HFFc6 (cell line): ENCODE data around the gene MALRD1. TPM values are rescaled to one million over a fixed set of nuclear protein-coding genes. Genes with fewer than 3 reads are reported as not detected.

Experiments used
- DNase-seq: peaks from one replicate; pipeline ENCODE4 v3.0.0-alpha.2; 2018
- H3K27ac Mint-ChIP-seq: 2 replicates; pipeline ENCODE4 v1.8.0; 2020; ENCODE audit warnings: mild to moderate bottlenecking, mixed read lengths
- H3K27me3 Mint-ChIP-seq: 2 replicates; pipeline ENCODE4 v1.8.0; 2021; ENCODE audit warnings: mild to moderate bottlenecking, moderate library complexity, mixed read lengths; ENCODE audit not compliant: insufficient read depth
- H3K36me3 Mint-ChIP-seq: 2 replicates; pipeline ENCODE4 v1.8.0; 2021; ENCODE audit warnings: low read depth, mixed read lengths
- H3K4me1 Mint-ChIP-seq: 2 replicates; pipeline ENCODE4 v1.8.0; 2020; ENCODE audit warnings: low read depth, mixed read lengths
- H3K4me3 Mint-ChIP-seq: 2 replicates; pipeline ENCODE4 v1.8.0; 2020; ENCODE audit warnings: mild to moderate bottlenecking, moderate library complexity, mixed read lengths
- H3K9me3 Mint-ChIP-seq: 2 replicates; pipeline ENCODE4 v1.8.0; 2020; ENCODE audit warnings: mild to moderate bottlenecking, mixed read lengths
- total RNA-seq, 6 experiments: library from RNA; stranded (reverse); fragmentation: NEBNext Ultra II Directional; extraction: Animal tissue kit (Norgen Biotek cat#: 25700); gene quantifications; 2 replicates in 1 of 6; 3 replicates in 5 of 6; pipeline ENCODE4 v1.2.3, GENCODE V29; 2021
- TF ChIP-seq, protein P1 (sequence below): fragments of 200-600 bp; sonication (generic); IDR thresholded peaks from 2 replicates; pipeline ENCODE4 v1.5.0; 2021; ENCODE audit warnings: antibody characterized with exemption, mild to moderate bottlenecking

The MALRD1 gene
- total RNA-seq, 6 experiments from 2014 or later = not detected

DNA sequence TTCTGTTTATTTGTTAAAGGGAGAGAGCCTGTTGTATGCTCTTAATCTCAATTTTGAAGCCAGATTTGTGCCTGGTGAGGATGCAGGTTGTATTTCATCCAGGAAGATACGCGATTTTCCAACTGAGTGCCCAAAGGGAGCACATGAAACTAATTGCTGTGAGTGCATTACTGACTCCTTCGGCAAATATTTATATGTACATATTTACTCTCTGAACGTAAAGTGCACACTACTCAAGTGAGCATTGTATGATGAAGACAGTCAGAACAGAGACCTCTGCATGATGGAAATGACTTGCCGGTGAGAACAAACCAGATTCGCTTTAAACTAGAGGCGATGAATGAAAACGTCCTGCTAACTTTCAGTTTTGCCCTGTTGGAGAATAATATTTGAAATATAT, 130.1 kb downstream of the MALRD1 start:
- Mint-ChIP-seq H3K4me3 (peak overlapping the region; percentile 13; the same call in 1 of the 2 replicates), H3K4me1 (no peaks in the 10 kb centered on the region), H3K27ac (no peak overlapping the region), H3K36me3 (no peaks in the 10 kb centered on the region), H3K27me3 (no peaks in the 10 kb centered on the region; the same call in 1 of the 2 replicates), H3K9me3 (peaks cover 32% of the 10 kb centered on the region)
- TF ChIP-seq, protein P1, sequence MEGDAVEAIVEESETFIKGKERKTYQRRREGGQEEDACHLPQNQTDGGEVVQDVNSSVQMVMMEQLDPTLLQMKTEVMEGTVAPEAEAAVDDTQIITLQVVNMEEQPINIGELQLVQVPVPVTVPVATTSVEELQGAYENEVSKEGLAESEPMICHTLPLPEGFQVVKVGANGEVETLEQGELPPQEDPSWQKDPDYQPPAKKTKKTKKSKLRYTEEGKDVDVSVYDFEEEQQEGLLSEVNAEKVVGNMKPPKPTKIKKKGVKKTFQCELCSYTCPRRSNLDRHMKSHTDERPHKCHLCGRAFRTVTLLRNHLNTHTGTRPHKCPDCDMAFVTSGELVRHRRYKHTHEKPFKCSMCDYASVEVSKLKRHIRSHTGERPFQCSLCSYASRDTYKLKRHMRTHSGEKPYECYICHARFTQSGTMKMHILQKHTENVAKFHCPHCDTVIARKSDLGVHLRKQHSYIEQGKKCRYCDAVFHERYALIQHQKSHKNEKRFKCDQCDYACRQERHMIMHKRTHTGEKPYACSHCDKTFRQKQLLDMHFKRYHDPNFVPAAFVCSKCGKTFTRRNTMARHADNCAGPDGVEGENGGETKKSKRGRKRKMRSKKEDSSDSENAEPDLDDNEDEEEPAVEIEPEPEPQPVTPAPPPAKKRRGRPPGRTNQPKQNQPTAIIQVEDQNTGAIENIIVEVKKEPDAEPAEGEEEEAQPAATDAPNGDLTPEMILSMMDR = no peak
- no peak for DNase-seq

DNA sequence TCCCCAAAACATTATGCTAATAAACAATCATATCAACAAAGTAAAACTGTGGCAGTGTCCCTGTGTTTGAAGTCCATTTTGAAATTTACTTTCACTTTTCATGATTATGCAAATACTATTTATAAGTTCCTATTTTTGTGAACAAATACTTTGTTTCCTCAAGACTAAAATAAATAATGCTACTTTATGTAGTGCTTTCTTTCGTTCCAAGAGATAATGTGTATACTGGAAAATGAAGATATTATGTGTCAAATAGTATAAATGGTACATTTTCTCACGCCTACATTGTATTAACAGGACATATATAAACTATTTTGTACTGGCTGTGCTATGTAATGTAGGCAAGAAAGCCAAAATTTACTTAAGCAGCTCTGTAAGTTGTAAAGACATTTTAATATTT, 136.3 kb downstream of the MALRD1 start:
- H3K36me3 Mint-ChIP-seq = no peaks in the 10 kb centered on the region
- H3K27ac Mint-ChIP-seq = no peak overlapping the region
- no peaks in the 10 kb centered on the region; the same call in 1 of the 2 replicates for H3K27me3 Mint-ChIP-seq
- TF ChIP-seq, protein P1 = no peak
- H3K4me3 Mint-ChIP-seq = no peak overlapping the region
- peaks cover 39% of the 10 kb centered on the region for H3K9me3 Mint-ChIP-seq
- no peaks in the 10 kb centered on the region for H3K4me1 Mint-ChIP-seq
- no peak for DNase-seq

DNA sequence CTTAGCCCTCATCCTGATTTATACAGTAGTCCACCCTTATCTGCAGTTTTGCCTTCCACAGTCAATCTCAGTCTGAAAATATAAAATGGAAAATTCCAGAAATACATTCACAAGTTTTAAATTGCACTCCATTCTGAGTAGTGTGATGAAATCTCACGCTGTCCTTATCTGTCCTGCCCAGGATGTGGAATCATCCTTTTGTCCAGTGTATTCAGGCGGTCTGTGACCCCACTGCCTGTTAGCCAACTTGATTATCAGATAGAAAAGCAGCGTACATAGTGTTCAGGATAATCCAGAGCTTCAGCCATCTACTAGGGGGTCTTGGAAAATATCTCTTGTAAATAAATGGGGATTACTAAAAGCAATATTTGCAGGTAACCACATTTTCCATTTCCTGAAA, 146.3 kb downstream of the MALRD1 start:
- no peak for DNase-seq
- H3K4me1 Mint-ChIP-seq = no peaks in the 10 kb centered on the region

DNA sequence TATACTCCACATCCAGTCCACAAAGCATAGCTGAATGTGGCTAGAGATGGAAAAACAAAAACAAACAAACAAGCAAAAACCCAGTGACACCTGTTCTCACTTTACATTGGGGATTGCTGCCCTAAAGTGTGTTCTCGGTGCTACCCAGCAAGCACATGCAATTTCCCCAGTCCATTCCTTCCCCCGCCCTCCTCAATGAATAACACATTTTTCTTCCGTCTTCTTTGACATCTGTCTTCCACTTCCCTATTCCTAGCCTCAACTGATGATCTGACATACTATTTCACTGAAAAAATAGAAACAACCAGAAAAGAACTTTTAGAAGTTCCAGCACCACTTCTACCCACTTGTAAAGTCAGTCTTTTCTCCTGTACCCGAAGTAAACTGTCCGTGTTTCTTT, 147.1 kb downstream of the MALRD1 start:
- TF ChIP-seq, protein P1 = no peak
- DNase-seq = no peak
- Mint-ChIP-seq H3K9me3 (no peaks in the 10 kb centered on the region; the same call in 1 of the 2 replicates), H3K36me3 (no peaks in the 10 kb centered on the region), H3K4me1 (no peaks in the 10 kb centered on the region), H3K27ac (no peak overlapping the region), H3K4me3 (no peak overlapping the region), H3K27me3 (no peaks in the 10 kb centered on the region)

More for the DNA sequence above, 146.3 kb downstream of the MALRD1 start:
- no peaks in the 10 kb centered on the region; the same call in 1 of the 2 replicates for H3K9me3 Mint-ChIP-seq
- no peak overlapping the region for H3K4me3 Mint-ChIP-seq
- no peaks in the 10 kb centered on the region for H3K36me3 Mint-ChIP-seq
- H3K27me3 Mint-ChIP-seq = no peaks in the 10 kb centered on the region
- H3K27ac Mint-ChIP-seq = no peak overlapping the region
- TF ChIP-seq, protein P1 = no peak

DNA sequence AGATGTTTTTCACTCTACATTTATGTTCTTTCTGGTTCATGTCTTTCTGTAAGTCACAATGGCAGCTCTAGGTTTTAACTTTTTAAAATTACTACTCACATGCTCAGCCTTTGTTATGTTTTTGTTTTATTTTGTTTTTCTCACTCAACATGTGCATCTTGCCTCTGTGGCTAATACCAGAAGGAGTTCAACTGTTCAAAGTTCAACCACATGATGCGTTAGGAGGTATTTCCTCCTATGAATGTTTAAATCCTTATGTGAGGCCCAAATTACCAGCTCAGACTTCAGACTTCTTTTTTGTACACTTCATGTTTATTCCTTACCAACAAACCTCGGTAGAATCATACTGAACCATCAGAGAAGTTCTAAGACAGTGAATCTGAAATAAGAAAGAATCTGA, 151.6 kb downstream of the MALRD1 start:
- H3K27me3 Mint-ChIP-seq = peaks cover 1% of the 10 kb centered on the region; the same call in 1 of the 2 replicates
- DNase-seq = no peak
- H3K36me3 Mint-ChIP-seq = no peaks in the 10 kb centered on the region; the same call in 1 of the 2 replicates
- TF ChIP-seq, protein P1 = no peak
- H3K27ac Mint-ChIP-seq = no peak overlapping the region
- peaks cover 7% of the 10 kb centered on the region for H3K9me3 Mint-ChIP-seq
- no peak overlapping the region for H3K4me3 Mint-ChIP-seq
- no peaks in the 10 kb centered on the region for H3K4me1 Mint-ChIP-seq
